Germinal center (tissue), 1 donor: ENCODE results near the gene TUBB4B.

Source experiments
- DNase-seq: peaks from one replicate; pipeline ENCODE4 v3.0.0; 2012; ENCODE audit warnings: mixed read lengths, low spot score

The TUBB4B gene

DNA sequence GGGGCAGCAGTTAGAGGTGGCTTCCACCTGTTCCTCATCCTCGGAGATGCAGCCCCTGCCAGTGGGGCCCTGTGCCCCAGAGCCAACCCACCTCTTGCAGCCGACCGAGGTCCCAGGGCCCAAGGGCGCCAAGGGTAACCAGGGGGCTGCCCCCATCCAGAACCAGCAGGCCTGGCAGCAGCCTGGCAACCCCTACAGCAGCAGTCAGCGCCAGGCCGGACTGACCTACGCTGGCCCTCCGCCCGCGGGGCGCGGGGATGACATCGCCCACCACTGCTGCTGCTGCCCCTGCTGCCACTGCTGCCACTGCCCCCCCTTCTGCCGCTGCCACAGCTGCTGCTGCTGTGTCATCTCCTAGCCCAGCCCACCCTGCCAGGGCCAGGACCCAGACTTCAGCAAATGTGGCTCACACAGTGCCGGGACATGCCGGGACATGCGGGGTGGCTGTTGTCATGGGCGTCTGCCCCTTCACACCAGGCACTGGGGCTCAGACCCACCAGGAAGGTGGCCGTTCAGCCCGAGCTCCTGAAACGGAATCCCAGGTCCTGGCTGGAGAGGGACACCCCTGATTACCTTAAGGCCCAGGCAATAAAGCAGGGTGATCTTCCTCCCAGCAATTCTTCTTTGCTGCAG is 15.3 kb upstream of the TUBB4B start:
- DNase-seq: no peak

DNA sequence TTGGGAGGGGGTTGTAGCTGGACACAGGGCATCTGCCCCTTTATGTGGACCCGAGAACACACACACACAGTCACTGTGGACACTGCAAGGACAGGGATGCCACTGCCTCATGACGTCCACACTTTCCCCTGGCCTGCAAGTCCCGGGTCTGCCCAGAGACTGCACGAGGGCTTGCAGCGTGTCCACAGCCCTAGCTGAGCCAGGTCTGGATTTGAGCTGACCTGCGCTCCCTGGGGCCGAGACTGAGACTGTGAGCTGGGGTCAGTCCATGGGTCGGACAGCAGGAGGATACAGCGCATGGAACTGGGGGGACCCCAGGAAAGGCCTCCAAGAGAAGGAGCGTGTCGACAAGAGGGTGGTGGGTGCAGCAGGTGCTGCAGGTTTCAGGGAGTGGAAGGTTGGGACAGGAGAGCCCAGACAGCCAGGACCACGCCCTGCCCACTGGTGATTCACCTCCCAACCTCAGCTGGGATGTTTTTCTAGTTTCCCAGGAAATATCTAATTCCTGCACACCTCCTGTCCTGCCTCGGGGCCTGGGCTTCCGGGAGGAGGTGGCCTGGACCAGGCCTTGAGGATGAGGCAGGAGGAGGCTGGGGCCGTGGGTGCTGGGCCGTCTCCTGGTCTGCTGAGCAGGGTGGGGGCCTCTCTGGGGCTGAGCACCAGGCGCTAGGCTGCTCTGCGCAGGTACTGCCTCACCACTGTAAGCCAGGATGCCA is 14.6 kb upstream of the TUBB4B start:
- DNase-seq: no peak

DNA sequence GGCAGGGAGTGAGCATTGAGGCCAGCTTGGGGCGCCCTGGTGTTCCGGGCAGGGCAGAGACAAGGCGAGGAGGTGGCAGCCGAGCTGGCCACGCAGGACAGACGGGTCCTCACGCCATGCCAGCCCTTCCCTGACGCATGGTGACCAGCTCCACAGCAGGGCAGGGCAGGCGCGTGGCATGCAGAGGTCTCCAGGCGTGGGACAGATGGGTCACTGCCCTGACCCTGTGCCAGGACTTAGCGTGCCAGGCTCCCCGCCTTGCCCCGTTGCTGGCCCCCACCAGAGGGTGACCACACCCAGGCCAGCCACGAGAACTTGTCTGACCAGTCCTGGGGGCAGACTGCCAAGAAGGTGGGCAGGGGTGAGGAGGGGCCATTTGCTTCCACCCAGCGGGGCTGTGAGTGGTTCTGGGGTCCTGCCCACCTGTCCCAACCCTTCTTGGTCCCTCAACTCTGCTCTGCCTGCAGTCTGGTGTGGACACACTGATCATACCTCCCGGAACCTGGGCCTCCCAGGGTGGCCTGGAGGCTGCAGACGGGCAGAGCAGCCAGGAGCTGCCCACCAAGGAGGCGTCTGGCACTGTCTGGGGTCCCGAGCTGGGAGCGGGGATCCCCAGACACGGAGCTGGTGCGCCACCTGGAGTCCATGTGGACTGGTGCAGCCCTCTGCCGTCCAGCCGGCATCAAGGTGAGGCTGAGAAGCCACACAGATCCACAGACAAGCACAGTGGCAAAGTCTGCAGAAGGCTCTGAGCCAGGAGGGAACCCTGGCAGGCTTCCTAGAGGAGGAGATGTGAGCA is 13.8 kb upstream of the TUBB4B start, which contains the start of gene RNF224:
Gene RNF224, plus strand, starts transcription at position 449 of the 799 bp plus-strand sequence. CDS start 834 bp downstream, outside the sequence.
- peak; percentile 80 for DNase-seq

DNA sequence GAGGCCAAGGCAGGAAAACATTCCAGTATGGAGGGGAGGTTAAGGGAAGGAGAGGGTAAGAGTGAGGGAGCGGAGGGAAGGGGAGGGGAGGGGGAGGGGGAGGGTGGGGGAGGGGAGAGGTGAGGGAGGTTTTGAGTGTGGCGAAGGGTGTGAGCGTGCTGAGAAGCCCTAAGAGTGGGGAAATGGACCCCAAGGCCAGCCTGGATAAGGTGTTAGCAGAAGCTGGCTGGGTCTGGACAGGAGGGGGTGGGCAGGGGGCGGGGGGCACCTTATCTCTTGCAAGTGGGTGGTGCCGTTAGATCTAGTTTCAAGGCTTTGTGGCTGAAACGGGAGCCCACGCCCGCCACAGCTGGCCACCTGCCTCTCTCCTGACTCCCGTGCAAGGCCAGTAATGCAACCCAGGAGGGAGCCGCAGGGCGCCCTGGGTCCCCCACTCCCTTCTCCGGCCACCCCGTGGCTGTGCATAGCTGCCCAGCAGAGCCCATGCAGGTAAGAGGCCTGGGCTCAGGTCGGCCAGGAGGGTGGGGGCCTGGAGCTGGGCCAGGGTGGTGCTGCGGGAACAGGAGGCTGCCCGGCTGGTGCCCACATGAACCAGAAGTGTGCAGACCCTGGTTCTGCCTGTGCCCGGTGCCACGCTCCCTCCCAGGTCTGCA is 13.1 kb upstream of the TUBB4B start:
- DNase-seq: no peak

DNA sequence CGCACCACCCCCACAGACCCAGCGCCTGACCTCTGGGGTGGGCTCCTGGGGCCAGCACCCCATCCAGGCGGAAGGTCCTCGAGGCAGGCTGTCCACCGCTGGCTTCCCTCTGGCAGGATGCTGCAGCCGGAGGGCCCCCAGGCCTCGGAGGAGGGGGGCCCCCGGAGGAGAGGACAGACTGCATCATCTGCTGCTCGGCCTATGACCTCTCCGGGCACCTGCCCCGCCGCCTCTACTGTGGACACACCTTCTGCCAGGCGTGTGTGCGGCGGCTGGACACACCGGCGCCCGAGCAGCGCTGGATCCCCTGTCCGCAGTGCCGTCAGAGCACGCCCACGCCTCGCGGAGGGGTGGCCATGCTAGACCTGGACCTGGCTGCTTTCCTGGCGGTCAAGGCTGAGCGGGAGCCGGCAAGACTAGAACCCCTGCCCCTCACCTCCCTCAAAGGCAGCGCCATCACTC is 12.6 kb upstream of the TUBB4B start:
- no peak for DNase-seq

DNA sequence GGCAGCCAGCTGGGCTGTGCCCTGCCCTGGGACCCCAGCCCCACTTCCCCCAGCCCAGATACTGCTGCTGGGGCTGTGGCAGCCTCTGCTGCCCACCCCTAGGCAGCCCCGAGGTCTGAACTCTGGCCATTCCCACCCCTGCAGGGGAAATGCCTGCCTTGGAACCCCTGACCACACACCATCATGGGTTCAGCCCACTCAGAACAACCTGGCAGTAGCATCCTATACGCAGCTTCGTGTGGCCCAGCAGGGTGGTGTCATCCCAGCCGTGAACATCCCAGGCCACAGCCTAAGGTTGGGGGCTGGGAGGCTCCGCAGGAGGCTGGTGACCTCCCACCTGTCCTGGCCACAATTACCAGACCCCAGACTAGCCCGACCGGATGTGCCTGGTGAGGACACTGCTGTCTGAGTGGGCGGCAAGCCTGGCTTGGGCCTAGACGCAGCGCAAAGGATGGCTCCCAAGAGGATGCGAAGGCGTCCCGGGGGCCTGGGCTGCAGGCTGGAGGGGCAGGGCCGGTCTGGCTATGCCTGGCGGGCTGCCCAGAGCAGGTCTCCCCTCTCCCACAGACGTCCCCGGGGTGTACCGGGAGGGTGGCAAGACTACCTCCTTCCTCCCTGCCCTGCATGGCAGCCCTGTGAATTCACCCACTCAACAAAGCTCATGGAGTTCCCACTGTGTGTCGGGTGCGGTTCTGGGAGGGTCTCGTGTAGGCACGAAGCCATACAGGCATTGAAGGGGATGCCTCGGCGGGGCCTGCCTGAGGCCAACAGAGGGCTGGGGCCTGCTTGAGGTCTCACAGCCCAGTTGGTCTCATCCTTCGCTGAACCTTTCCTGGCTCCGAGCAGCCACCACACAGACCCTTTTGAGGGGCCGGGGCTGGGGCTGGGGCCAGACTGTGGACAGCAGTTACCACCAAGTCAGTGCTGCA is 11.9 kb upstream of the TUBB4B start:
- DNase-seq: no peak

DNA sequence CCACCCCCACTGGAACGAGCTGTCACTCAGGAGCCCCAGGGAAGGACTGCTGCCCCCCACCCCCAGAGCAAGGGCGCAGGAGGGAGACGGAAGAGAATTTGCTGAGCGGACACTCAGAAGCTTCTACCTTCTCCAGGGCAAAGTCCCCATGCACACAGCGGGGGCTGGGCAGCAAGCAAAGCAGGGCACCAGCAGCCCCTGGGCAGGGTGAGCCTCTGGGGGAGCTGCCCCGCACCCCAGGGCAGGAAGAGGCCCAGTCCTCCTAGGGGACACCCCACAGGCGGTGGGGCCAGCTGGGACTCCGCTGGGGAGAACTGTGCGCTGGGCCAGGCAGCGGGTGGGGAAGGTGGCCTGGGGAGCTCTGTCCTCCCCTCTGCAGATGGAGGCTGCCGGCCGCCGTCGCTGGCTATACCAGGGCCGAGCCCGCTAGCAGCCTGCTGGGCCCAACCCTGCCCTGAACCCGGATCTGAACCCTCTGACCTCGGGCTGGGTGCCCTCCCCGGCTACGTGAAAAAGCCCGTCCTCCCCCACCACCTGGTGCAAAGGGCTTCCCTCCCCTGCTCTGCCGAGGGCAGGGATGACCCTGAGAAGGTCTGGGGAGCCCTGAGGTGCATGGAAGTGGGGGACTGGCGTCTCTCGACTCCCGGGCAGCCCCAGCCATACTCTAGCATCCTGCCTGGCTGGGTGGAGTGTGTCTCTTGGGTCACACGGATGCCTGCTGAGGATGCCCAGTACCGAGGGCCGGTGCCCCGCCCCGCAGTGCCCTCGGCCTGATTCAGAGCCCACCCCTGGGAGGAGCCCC is 11.0 kb upstream of the TUBB4B start:
- no peak for DNase-seq

DNA sequence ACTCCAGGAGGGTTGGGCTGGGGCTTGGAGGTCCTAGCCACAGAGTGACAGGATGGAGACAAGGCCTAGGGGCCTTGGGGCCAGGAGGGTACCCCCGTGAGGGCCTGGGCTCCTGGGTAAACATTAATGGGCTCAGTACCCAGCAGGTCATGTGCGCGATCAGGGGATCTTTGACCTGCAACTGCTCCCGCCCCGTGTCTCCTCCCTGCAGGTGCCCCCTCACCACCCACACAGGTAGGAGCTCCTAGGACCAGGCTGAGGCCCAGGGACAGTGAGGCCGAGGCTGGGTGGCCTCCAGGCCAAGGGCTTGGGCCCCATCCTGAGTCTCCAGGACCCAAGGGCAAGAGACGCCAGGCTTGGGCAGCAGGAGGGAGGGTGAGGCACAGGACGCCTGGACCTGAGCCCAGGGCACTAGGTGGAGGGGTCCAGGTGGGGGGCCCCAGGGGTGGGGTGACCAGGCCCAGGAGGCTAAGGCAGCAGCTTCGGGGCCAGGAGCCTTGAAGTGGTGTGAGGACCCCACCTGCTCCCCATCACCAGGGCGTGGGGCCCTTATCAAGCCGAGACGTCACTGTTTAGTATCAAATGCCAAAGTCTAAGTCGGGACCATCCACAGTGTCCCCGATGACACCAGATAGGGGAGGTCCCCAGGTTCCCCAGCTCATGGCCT is 10.2 kb upstream of the TUBB4B start, which contains the start of gene SLC34A3:
Gene SLC34A3, plus strand, starts transcription at position 197 of the 667 bp plus-strand sequence. CDS start 802 bp downstream, outside the sequence.
- DNase-seq: no peak

DNA sequence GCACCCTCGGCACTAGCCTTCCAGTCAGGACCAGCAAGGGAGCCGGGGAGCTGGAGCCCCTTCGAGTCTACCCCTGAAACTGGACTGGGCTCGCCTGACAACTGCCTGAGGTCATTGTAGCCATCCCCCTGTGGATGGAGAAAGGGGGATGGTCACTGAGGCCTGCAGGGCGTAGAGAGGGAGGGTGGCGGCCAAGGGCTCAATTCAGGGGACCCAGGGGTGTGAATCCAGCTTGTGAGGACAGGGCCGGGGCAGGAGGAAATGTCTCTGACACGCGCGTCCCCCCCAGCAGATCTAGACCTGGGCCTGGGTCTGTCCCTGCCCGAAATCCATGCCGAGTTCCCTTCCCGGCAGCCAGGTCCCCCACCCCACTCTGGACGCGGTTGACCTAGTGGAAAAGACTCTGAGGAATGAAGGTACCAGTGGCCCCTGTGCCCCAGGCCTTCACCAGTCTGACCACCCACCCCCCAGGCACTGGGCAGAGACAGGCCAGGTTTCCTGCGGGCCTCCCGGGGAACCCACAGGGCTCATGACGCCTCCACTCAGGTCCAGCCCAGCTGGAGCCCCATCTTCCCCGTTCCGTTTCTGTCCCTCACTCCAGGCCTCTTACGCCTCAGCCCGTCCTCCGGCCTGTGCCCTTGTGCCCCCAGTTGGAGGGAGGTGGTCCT is 9.6 kb upstream of the TUBB4B start:
- no peak for DNase-seq

DNA sequence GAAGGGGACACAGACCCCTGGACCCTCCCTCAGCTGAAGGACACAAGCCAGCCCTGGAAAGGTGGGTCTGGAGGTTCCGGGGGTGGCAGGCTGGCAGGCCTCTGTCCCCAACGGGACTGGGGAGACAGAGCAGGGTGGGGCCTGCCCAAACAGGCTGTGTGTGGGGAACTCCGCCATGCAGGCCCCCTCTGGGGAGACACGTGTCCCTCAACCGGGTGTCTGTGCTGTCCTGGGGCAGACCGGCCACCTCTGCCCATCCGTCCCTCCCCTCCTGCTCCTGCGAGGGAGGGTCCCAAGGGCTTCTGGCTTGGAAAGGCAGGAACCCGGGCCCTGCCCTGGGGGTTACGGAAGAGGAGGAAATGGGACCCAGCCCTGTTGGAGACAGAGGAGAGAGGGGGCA is 9.0 kb upstream of the TUBB4B start:
- DNase-seq: no peak

DNA sequence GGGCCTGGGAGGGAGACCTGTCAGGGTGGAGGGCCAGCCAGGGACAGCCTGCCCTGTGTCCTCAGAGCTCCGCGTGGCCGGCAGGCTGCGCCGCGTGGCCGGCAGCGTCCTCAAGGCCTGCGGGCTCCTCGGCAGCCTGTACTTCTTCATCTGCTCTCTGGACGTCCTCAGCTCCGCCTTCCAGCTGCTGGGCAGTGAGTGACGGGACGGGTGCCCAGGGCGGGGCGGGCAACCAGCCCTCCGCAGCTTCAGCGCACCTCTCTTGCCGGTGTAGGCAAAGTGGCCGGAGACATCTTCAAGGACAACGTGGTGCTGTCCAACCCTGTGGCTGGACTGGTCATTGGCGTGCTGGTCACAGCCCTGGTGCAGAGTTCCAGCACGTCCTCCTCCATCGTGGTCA is 8.6 kb upstream of the TUBB4B start:
- DNase-seq: no peak

DNA sequence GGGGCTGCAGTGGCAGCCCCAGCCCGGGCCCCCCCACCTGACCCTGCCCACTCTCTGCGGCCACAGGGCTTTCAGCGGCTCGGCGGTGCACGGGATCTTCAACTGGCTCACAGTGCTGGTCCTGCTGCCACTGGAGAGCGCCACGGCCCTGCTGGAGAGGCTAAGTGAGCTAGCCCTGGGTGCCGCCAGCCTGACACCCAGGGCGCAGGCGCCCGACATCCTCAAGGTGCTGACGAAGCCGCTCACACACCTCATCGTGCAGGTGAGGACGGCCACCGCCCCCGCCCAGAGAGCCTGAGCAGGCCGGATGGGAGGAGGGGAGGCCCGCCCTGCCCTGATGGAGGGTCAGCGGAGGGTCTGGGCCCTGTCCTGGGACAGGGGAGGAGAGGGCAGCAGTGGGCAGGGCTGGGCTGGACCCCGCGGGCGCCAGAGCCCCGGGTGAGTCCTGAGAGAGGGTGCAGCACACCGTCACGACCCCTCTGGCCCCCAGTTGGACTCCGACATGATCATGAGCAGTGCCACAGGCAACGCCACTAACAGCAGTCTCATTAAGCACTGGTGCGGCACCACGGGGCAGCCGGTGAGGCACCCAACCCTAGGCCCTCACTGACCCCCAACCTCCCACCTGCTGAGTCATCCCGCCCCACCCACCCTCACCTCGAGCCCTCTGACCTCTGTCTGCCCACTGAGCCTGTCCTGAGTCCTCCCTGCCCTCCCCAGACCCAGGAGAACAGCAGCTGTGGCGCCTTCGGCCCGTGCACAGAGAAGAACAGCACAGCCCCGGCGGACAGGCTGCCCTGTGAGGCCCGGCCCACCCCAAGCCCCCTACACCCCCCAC is 7.7 kb upstream of the TUBB4B start:
- DNase-seq: no peak

DNA sequence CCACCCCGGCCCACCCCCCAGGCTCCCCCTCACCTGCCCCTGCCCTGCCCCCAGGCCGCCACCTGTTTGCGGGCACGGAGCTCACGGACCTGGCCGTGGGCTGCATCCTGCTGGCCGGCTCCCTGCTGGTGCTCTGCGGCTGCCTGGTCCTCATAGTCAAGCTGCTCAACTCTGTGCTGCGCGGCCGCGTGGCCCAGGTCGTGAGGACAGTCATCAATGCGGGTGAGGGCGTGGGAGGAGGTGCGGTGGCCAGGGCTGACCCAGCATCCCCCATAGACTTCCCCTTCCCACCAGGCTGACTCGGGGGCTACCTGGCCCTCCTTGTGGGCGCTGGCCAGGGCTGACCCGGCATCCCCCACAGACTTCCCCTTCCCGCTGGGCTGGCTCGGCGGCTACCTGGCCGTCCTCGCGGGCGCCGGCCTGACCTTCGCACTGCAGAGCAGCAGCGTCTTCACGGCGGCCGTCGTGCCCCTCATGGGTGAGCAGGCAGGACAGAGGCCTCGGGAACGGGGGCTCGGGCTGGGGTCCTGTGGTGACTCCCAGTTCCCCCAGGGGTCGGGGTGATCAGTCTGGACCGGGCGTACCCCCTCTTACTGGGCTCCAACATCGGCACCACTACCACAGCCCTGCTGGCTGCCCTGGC is 6.9 kb upstream of the TUBB4B start:
- DNase-seq: no peak

DNA sequence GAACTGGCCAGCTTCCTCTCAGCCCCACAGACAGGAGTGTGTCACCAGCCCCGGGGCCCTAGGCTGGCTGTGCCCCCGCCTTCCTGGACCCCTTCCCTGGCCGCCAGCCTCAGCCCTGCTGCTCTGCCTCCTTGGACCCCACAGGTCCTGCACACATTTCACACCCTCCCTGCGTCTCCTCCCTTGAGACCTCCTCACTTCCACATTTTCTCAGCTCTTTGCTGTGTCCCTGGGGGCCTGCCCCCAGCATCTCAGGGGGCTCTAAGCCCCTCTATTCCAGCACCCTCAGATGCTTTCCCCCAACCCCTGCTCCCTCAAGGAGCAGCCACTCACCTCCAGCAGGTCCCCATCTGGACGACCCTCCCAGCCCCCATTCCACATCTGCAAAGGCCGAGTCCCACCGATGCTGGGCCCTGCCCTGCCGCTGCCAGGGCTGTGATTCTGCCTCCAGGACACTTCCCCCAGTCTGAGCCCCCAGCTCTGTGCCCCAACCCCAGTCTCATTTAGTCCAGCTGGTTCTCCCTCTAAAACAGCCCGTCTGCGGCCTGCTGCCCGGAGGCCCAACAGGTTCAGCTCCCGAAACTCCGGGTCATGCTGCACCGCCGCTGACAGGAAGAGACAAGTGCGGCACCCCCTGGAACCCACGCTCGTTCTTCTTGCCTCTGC is 6.2 kb upstream of the TUBB4B start:
- peak; percentile 60 for DNase-seq

DNA sequence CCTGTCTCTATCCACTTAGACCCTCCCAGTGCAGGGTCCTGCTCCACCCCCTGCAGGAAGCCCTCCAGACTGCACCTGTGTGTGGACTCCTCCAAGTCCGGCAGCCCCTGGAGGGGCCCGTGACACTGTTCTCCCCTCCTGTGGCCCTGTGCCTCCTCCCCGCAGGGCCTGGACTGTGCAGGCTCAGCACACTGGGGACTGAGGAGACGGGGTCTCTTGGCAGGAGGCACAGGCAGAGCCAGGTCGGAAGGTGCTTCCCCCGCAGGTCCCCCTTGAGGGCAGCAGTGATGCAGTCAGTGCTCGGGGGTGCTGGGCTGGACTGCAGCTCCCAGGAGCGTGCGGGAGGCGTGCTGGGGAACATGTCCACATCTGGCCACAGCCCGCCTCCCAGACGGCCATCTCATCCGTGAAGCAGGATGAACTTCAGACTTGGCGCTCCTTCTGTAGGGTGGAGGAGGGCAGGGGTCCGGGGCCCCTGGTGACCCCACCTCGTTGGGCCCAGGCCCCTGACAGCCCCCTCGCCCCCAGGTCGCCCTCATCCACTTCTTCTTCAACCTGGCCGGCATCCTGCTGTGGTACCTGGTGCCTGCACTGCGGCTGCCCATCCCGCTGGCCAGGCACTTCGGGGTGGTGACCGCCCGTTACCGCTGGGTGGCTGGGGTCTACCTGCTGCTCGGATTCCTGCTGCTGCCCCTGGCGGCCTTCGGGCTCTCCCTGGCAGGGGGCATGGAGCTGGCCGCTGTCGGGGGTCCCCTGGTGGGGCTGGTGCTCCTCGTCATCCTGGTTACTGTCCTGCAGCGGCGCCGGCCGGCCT is 5.5 kb upstream of the TUBB4B start:
- no peak for DNase-seq

DNA sequence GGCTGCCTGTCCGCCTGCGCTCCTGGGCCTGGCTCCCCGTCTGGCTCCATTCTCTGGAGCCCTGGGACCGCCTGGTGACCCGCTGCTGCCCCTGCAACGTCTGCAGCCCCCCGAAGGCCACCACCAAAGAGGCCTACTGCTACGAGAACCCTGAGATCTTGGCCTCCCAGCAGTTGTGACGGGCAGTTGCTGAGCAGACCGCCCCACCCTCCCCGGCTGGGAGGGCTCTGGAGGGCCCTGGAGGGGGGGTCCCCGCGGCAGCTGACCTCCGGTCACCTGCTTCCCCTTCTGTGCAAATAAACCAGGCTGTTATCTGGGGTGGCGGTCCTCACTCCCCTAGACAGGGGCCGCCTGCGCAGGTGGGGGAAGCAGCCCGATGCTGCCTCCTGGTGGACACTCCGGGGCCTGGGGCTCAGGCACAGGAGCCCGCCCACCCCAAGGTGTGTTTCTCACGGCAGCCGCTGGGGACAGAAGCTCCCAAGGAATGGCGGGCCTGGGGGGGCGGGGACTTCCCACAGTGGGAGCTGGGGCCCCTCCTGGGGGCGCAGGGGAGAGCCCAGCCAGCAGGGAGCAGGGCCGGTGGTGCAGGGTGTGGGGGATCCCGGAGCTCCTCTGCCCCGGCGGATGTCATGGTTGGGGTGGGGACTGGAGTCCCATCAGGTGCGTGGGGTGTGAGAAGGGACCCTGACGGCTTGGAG is 4.7 kb upstream of the TUBB4B start:
- peak; percentile 93 for DNase-seq
